ENCODE measurements around the gene WNT8B.

Gene WNT8B

GRCh38 chr10:100508691-100509150 lies 45.9 kb downstream of the WNT8B start:
- no peak overlapping the region for H3K4me3 ChIP-seq (ENCODE audit: low read depth, low read length)
- TF ChIP-seq CTCF (IDR thresholded peaks at IDR 0.05; ENCODE audit: low read depth, low read length, missing control alignments): peak; percentile 72
- peak; percentile 31 for DNase-seq (ENCODE audit: low read depth)
- in situ Hi-C loops (cut with HindIII; ENCODE audit: low sequenced_read_pairs): no loop called here

- in situ Hi-C loops (cut with HindIII; ENCODE audit: low sequenced_read_pairs): no loop called here
- DNase-seq (ENCODE audit: low read depth): no peak
- TF ChIP-seq CTCF (IDR thresholded peaks at IDR 0.05; ENCODE audit: low read depth, low read length, missing control alignments): no peak
- H3K4me3 ChIP-seq (ENCODE audit: low read depth, low read length): no peak overlapping the region
Observed at GRCh38 chr10:100509241-100509840, 46.5 kb downstream of the WNT8B start.

GRCh38 chr10:100510533-100511308 lies 47.9 kb downstream of the WNT8B start:
- in situ Hi-C loops (cut with HindIII; ENCODE audit: low sequenced_read_pairs): no loop called here

GRCh38 chr10:100515612-100516011 lies 52.8 kb downstream of the WNT8B start:
- in situ Hi-C loops (cut with HindIII; ENCODE audit: low sequenced_read_pairs): no loop called here
- DNase-seq (ENCODE audit: low read depth): no peak
- no peak for TF ChIP-seq CTCF (IDR thresholded peaks at IDR 0.05; ENCODE audit: low read depth, low read length, missing control alignments)

More at GRCh38 chr10:100510533-100511308, 47.9 kb downstream of the WNT8B start:
- DNase-seq (ENCODE audit: low read depth): no peak
- no peak for TF ChIP-seq CTCF (IDR thresholded peaks at IDR 0.05; ENCODE audit: low read depth, low read length, missing control alignments)
- H3K4me3 ChIP-seq (ENCODE audit: low read depth, low read length): no peak overlapping the region

GRCh38 chr10:100516847-100517246 lies 54.0 kb downstream of the WNT8B start:
- TF ChIP-seq CTCF (IDR thresholded peaks at IDR 0.05; ENCODE audit: low read depth, low read length, missing control alignments): peak; percentile 7
- in situ Hi-C loops (cut with HindIII; ENCODE audit: low sequenced_read_pairs): no loop called here
- H3K4me3 ChIP-seq (ENCODE audit: low read depth, low read length): no peak overlapping the region
- DNase-seq (ENCODE audit: low read depth): no peak

More at GRCh38 chr10:100515612-100516011, 52.8 kb downstream of the WNT8B start:
- no peak overlapping the region for H3K4me3 ChIP-seq (ENCODE audit: low read depth, low read length)

GRCh38 chr10:100518761-100519241 lies 56.0 kb downstream of the WNT8B start:
- in situ Hi-C loops (cut with HindIII; ENCODE audit: low sequenced_read_pairs): no loop called here
- peak; percentile 40 for DNase-seq (ENCODE audit: low read depth)
- peak overlapping the region; percentile 47 for H3K4me3 ChIP-seq (ENCODE audit: low read depth, low read length)
- peak; percentile 68 for TF ChIP-seq CTCF (IDR thresholded peaks at IDR 0.05; ENCODE audit: low read depth, low read length, missing control alignments)

Data from astrocyte of the cerebellum (primary cell).